Small intestine (tissue), 7 donors: ENCODE data around the gene MC5R. TPM values are rescaled to one million over a fixed set of nuclear protein-coding genes. Genes with fewer than 3 reads are reported as not detected.
"Not testable (repeated sequence)": the region's sequence is repeated elsewhere in the genome, so short reads cannot be mapped to it uniquely, and the experiment has no call there.

Experiments used
- DNase-seq, 2 donors: peaks; one replicate each; pipeline versions ENCODE4 v3.0.0 to v3.0.0-alpha.2; 2013
- FAIRE-seq: peaks from 2 replicates; lab custom pipeline; 2012; peaks lifted over from hg19 to GRCh38; lab: Jason Lieb, UNC
- H3K27ac ChIP-seq, 3 donors: one replicate each; pipeline ENCODE4 v1.5.1; 2013; ENCODE audit warnings: low read length in 2 of 3, mild to moderate bottlenecking in 2 of 3, control low read depth in 1 of 3, inconsistent platforms in 1 of 3, low read depth in 1 of 3, moderate library complexity in 1 of 3
- H3K27me3 ChIP-seq, 3 donors: one replicate each; pipeline ENCODE4 v1.6.1; 2013; ENCODE audit warnings: low read length in 3 of 3, inconsistent platforms in 1 of 3; ENCODE audit not compliant: control insufficient read depth in 3 of 3, insufficient read depth in 3 of 3
- H3K36me3 ChIP-seq, 3 donors: one replicate each; pipeline ENCODE4 v1.6.1; 2013; ENCODE audit warnings: low read length in 3 of 3, inconsistent platforms in 1 of 3, low read depth in 1 of 3, mild to moderate bottlenecking in 1 of 3, moderate library complexity in 1 of 3; ENCODE audit not compliant: control insufficient read depth in 3 of 3, insufficient read depth in 2 of 3
- H3K4me1 ChIP-seq, 3 donors: one replicate each; pipeline ENCODE4 v1.6.1; 2013; ENCODE audit warnings: low read length in 2 of 3, inconsistent platforms in 1 of 3, low read depth in 1 of 3, mild to moderate bottlenecking in 1 of 3, moderate library complexity in 1 of 3; ENCODE audit not compliant: control insufficient read depth in 3 of 3, insufficient read depth in 2 of 3
- H3K4me3 ChIP-seq, 3 donors: one replicate each; pipeline ENCODE4 v1.5.1; 2013; ENCODE audit warnings: low read length in 3 of 3, control low read depth in 1 of 3, inconsistent platforms in 1 of 3, low read depth in 1 of 3, mild to moderate bottlenecking in 1 of 3, moderate library complexity in 1 of 3
- H3K9me3 ChIP-seq, 2 donors: one replicate each; pipeline ENCODE4 v1.6.1; 2013; ENCODE audit warnings: low read depth in 1 of 2, low read length in 1 of 2; ENCODE audit not compliant: control insufficient read depth in 2 of 2, insufficient read depth in 1 of 2
- WGBS, 3 donors: extraction: QIAGEN DNeasy Blood & Tissue Kit; methylation state at CpG; one replicate each; pipeline ENCODE4 v1.1.7; 2013; 5-methylcytosine and 5-hydroxymethylcytosine counted together
- polyA plus RNA-seq, 4 donors: library from polyadenylated mRNA; stranded (reverse) in 3 of 4; unstranded in 1 of 4; fragments of 200-250 nt in 3 of 4; fragments of 120-200 nt in 1 of 4; gene quantifications; one replicate each; pipeline versions ENCODE4 v1.2.1 to v1.2.3, GENCODE V29; 2013
- donor health status: healthy with polysubstance abuse.
- donor health status: control.
- donor health status: control.
- donor health status: Bipolar disorder and iron deficiency.
- donor health status: healthy.

Gene MC5R
- polyA plus RNA-seq, 4 donors: 5.0 TPM; not detected in 3

GRCh38 chr18:13826209-13826608, 2.3 kb downstream of the MC5R start:
- Histone ChIP-seq H3K4me1 (peaks cover 0 to 3% (median 0%) of the 10 kb centered on the region in 3 donors), H3K9me3 (no peaks in the 10 kb centered on the region), H3K27ac (no peak overlapping the region), H3K27me3 (peaks cover 0 to 6% (median 2%) of the 10 kb centered on the region in 3 donors), H3K36me3 (no peaks in the 10 kb centered on the region), H3K4me3 (no peak overlapping the region)
- no peak for DNase-seq
- 91 to 95% (median 93%) methylated on average over 26 of the region's 26 CpGs for WGBS, 3 donors
- FAIRE-seq: no peak

DNA sequence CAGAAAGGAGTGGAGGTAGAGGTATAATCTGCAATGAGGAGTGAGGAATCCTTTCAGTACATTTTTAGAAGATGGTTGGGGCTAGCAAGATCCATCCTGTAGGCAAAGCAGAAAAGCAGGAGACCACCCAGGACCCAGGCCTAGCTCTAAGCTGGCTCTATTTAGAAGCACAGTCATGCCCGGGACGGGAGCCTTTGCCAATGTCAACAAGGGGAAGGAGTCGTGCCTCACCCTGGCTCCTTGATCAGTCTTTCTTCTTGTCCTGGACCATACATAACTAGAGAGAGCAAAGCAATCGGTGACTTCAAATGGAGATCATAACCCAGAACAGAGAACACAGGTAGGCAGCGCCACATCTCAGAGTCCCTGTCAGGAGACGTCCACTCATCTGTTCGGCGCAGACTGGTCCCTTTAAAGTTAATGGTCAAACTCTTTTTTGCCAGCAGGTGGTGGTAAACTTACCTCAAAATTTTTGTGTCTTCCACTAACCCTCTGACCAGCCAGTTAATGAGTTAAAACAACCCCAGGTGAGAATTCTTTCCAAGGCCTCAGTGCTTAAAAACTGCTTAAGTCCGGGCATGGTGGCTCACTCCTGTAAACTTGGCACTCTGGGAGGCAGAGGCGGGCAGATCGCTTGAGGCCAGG, 8.0 kb downstream of the MC5R start:
- no peaks in the 10 kb centered on the region for H3K9me3 ChIP-seq
- no peak for FAIRE-seq
- 44 to 69% (median 62%) methylated on average over 11 of the region's 11 CpGs for WGBS, 3 donors
- DNase-seq: no peak
- no peaks in the 10 kb centered on the region for H3K4me1 ChIP-seq
- peaks cover 0 to 3% (median 2%) of the 10 kb centered on the region in 3 donors for H3K27me3 ChIP-seq
- no peaks in the 10 kb centered on the region for H3K36me3 ChIP-seq
- H3K27ac ChIP-seq: no peak overlapping the region
- H3K4me3 ChIP-seq: no peak overlapping the region

- H3K27ac ChIP-seq: no peak overlapping the region
- peaks cover 0 to 3% (median 0%) of the 10 kb centered on the region in 3 donors for H3K27me3 ChIP-seq
- no peak overlapping the region for H3K4me3 ChIP-seq
- no peaks in the 10 kb centered on the region for H3K36me3 ChIP-seq
- H3K9me3 ChIP-seq: no peaks in the 10 kb centered on the region
- 18 to 46% (median 27%) methylated on average over 8 of the region's 8 CpGs for WGBS, 3 donors
- FAIRE-seq (no peak), DNase-seq (no peak)
- H3K4me1 ChIP-seq: no peaks in the 10 kb centered on the region
Observed at GRCh38 chr18:13834496-13835015, 10.6 kb downstream of the MC5R start.

DNA sequence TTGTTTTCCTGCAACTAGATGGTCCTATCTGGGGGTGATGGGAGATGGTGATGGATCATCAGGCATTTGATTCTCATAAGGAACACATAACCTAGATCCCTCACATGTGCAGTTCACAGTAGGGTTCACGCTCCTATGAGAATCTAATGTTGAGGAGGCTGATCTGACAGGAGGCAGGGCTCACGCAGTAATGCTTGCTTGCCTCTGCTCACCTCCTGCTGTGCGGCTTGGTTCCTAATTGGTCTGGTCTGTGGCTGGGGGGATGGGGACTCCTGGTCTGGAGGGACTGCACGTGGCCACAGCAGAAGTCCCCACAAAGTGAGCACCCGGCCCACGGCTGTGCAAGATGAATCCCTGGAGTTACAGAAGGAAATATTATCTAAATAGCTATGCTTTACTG, 11.3 kb downstream of the MC5R start:
- Histone ChIP-seq H3K4me3 (no peak overlapping the region), H3K36me3 (no peaks in the 10 kb centered on the region), H3K4me1 (no peaks in the 10 kb centered on the region), H3K27me3 (peaks cover 0 to 3% (median 0%) of the 10 kb centered on the region in 3 donors), H3K27ac (no peak overlapping the region), H3K9me3 (no peaks in the 10 kb centered on the region)
- FAIRE-seq (no peak), DNase-seq (no peak)
- WGBS, 3 donors: 66 to 76% (median 71%) methylated on average over 6 of the region's 6 CpGs

DNA sequence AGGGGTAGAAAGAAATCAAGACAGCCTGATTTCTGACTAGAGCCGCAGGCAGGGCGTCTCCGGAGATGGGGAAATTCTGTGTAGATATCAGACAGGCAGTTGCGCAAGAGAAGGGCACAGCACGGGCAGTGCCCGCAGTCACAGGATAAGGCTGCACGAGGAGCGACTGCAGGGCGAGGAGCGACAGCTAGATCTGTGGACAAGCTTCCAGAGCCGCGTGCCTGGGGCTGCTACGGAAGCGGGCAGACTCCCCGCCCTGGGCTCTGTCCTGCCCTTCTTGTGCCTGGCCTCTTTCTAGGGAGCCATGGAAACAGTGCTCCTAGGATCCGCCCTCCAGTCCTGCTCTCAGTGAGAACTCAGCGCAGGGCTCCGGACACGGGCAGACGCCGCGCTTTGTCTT, 12.6 kb downstream of the MC5R start:
- 79 to 94% (median 92%) methylated on average over 22 of the region's 22 CpGs for WGBS, 3 donors
- FAIRE-seq (no peak), DNase-seq (peak in 1 of 2 donors; percentile 21)
- Histone ChIP-seq H3K9me3 (no peaks in the 10 kb centered on the region), H3K27me3 (peaks cover 0 to 3% (median 0%) of the 10 kb centered on the region in 3 donors), H3K36me3 (no peaks in the 10 kb centered on the region), H3K27ac (no peak overlapping the region), H3K4me1 (no peaks in the 10 kb centered on the region), H3K4me3 (no peak overlapping the region)

- H3K4me1 ChIP-seq: no peaks in the 10 kb centered on the region
- whole genome bisulfite sequencing, 3 donors: 69 to 89% (median 73%) methylated on average over 4 of the region's 4 CpGs
- FAIRE-seq: no peak
- H3K27ac ChIP-seq: no peak overlapping the region
- DNase-seq: no peak
- no peaks in the 10 kb centered on the region for H3K27me3 ChIP-seq
- no peaks in the 10 kb centered on the region for H3K36me3 ChIP-seq
- H3K9me3 ChIP-seq: peaks cover 0 to 13% of the 10 kb centered on the region in 2 donors
- H3K4me3 ChIP-seq: no peak overlapping the region
Observed at GRCh38 chr18:13849791-13850190, 25.8 kb downstream of the MC5R start.

DNA sequence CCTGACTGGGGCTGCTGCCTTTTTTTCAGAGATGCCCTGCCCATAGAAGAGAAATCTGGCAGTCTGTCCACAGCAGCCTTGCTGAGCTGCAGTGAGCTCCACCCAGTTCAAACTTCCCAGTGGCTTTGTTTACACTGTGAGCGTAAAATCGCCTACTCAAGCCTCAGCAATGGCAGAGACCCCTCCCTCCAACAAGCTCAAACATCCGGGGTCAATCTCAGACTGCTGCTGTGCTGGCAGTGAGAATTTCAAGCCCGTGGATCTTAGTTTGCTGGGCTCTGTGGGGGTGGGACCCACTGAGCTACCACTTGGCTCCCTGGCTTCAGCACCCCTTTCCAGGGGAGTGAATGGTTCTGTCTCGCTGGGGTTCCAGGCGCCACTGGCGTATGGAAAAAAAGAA, 38.9 kb downstream of the MC5R start:
- H3K27ac ChIP-seq, H3K4me1 ChIP-seq, H3K9me3 ChIP-seq, H3K4me3 ChIP-seq, FAIRE-seq, H3K27me3 ChIP-seq, H3K36me3 ChIP-seq: not testable (repeated sequence)
- DNase-seq: peak; percentile 40 to 48
- 25 to 40% (median 32%) methylated on average over 7 of the region's 7 CpGs for WGBS, 3 donors

DNA sequence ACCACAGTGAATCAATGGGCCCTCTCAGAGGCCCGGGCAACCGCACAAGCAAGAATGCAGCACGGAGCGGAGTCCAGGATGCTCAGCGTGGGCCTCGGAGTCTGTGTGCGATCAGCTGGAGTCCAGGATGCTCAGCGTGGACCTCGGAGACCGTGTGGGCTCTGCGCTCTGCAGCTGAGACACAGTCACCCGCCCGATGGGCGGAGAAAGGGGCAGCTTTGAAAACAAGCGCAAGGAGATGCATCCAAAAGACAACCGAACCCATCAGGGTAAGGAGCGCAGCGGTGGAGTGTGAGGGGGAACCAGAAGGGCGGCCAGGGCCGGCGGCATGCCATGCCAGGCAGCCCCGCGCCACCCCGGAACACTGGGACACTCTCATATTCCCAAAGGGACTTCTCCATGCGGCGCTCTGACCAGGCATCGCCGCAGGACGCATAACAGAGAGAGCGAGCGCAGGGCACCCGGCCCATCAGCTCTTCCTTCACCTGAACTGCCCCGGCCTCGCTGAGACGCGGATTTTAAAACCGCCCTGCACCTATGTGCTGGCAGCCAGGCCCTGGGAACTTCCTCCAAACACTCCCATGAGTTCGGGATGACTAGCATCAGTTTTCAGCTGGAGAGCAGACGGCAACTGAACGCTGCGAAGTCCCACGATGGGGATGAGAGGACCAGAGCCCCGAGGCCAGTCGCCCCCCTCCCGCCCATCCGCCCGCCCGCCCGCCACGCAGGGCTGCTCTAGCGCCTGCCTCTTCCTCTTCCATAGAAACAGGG, 44.7 kb downstream of the MC5R start:
- Histone ChIP-seq H3K4me3 (no peak overlapping the region), H3K27me3 (peaks cover 0 to 24% (median 7%) of the 10 kb centered on the region in 3 donors), H3K27ac (no peak overlapping the region), H3K9me3 (no peaks in the 10 kb centered on the region), H3K4me1 (no peaks in the 10 kb centered on the region), H3K36me3 (no peaks in the 10 kb centered on the region)
- 5 to 15% (median 14%) methylated on average over 44 to 51 of the region's 51 CpGs for WGBS, 3 donors
- FAIRE-seq (no peak), DNase-seq (no peak)
